GM12878 (cell line): ENCODE data around the gene SMC3. TPM values are rescaled to one million over a fixed set of nuclear protein-coding genes. Genes with fewer than 3 reads are reported as not detected.

Source experiments
- ATAC-seq: fragments of 200-7000 bp; cut with Tn5 transposase; 3 replicates; pipeline ENCODE4 v1.9.1; 2020; ENCODE audit warnings: mild to moderate bottlenecking, moderate library complexity
- BruUV-seq: library from RNA; stranded (reverse); fragments of 400-500 nt; replicated peaks from 2 replicates; lab custom pipeline; 2021; lab: Mats Ljungman, UMichigan
- CTCF ChIA-PET: fragments of 300-600 bp; sonication (Branson Sonifier 250); formaldehyde crosslinking; extraction: SDS; loops from one replicate; lab custom pipeline; 2021; ENCODE audit warnings: inconsistent platforms; lab: Yijun Ruan, JAX
- POLR2A ChIA-PET: fragments of 350-600 bp; formaldehyde crosslinking; extraction: SDS; loops from one replicate; lab custom pipeline; 2021; ENCODE audit warnings: inconsistent platforms; lab: Charles Lee
- RAD21 ChIA-PET: fragments of 300-600 bp; sonication (Branson Sonifier 250); formaldehyde crosslinking; loops from one replicate; lab custom pipeline; 2023; ENCODE audit warnings: antibody characterized with exemption; ENCODE audit not compliant: unreplicated experiment; lab: Charles Lee
- SMC1A ChIA-PET: fragments of 300-600 bp; sonication (Branson Sonifier 250); formaldehyde crosslinking; loops from one replicate; lab custom pipeline; 2023; ENCODE audit not compliant: unreplicated experiment, uncharacterized antibody; lab: Charles Lee
- DNase-seq: peaks from one replicate; pipeline ENCODE4 v3.0.0-alpha.2; 2011; ENCODE audit warnings: low read depth, low spot score
- FAIRE-seq: peaks from 3 replicates; lab custom pipeline; 2011; peaks lifted over from hg19 to GRCh38; lab: Jason Lieb, UNC
- H2AFZ ChIP-seq: 2 replicates; pipeline ENCODE4 v1.6.0; 2011; ENCODE audit warnings: low read depth, low read length, control low read depth; ENCODE audit not compliant: control insufficient read depth
- H3K27ac ChIP-seq: 2 replicates; pipeline ENCODE4 v1.5.1; 2011; ENCODE audit warnings: control low read depth; ENCODE audit not compliant: control insufficient read depth, insufficient read depth
- H3K27me3 ChIP-seq, 2 experiments: replicated peaks in 1 of 2; 2 replicates each; pipeline versions ENCODE4 v1.6.0 to v1.6.1; 2011; ENCODE audit warnings: low read length in 1 of 2; ENCODE audit not compliant: control insufficient read depth in 2 of 2, insufficient read depth in 2 of 2
- H3K36me3 ChIP-seq, 2 experiments: 2 replicates each; pipeline ENCODE4 v1.5.1; 2011; ENCODE audit warnings: low read length in 1 of 2; ENCODE audit not compliant: control insufficient read depth in 2 of 2, insufficient read depth in 2 of 2
- H3K4me1 ChIP-seq: 2 replicates; pipeline ENCODE4 v1.6.1; 2011; ENCODE audit warnings: mild to moderate bottlenecking, low read length, moderate library complexity, mixed read lengths; ENCODE audit not compliant: control insufficient read depth, insufficient read depth
- H3K4me2 ChIP-seq: 2 replicates; pipeline ENCODE4 v1.6.0; 2011; ENCODE audit warnings: control low read depth; ENCODE audit not compliant: control insufficient read depth, insufficient read depth
- H3K4me3 ChIP-seq: fragments of 200-600 bp; sonication (generic); 2 replicates; pipeline ENCODE4 v1.5.1; 2016
- H3K79me2 ChIP-seq: 2 replicates; pipeline ENCODE4 v1.6.0; 2011; ENCODE audit warnings: low read length; ENCODE audit not compliant: control insufficient read depth, insufficient read depth
- H3K9ac ChIP-seq: 2 replicates; pipeline ENCODE4 v1.8.0; 2011; ENCODE audit warnings: low read length, control low read depth, mixed read lengths; ENCODE audit not compliant: control insufficient read depth, insufficient read depth
- H3K9me3 ChIP-seq: replicated peaks from 3 replicates; pipeline ENCODE4 v1.5.1; 2011; ENCODE audit warnings: mild to moderate bottlenecking, low read length; ENCODE audit not compliant: control insufficient read depth, insufficient read depth
- H4K20me1 ChIP-seq: 2 replicates; pipeline ENCODE4 v1.6.0; 2011; ENCODE audit not compliant: control insufficient read depth, insufficient read depth
- BHLHE40 ChIP-seq, 2 experiments: fragments of 450-650 bp in 1 of 2; IDR thresholded peaks; 2 replicates each; pipeline ENCODE4 v1.6.1; 2011 to 2017; ENCODE audit warnings: low read depth in 2 of 2, borderline replicate concordance in 1 of 2, improper control_type of control experiment in 1 of 2, low read length in 1 of 2, mild to moderate bottlenecking in 1 of 2
- IKZF1 ChIP-seq: fragments of 450-650 bp; conservative IDR thresholded peaks from 2 replicates; pipeline ENCODE4 v1.6.1; 2017; ENCODE audit warnings: antibody characterized with exemption, mild to moderate bottlenecking
- MTA2 ChIP-seq: fragments of 450-650 bp; IDR thresholded peaks from 2 replicates; pipeline ENCODE4 v1.6.1; 2016; ENCODE audit warnings: low read depth, mild to moderate bottlenecking, moderate library complexity
- SP1 ChIP-seq: IDR thresholded peaks from one replicate; pipeline ENCODE4 v1.6.1; 2011; ENCODE audit warnings: low read depth, low read length
- WGBS: methylation state at CpG from one replicate; pipeline ENCODE4 v1.1.6; 2016; ENCODE audit warnings: low lambda C conversion rate; ENCODE audit not compliant: insufficient replicate concordance, insufficient coverage; ENCODE audit errors: missing lambda C conversion rate; 5-methylcytosine and 5-hydroxymethylcytosine counted together
- in situ Hi-C: fragments of 300-500 bp; cut with MboI; formaldehyde crosslinking; loops from 9 replicates; pipeline ENCODE4 v1.14.3; 2018; ENCODE audit warnings: mixed read lengths
- intact Hi-C: fragments of 100-400 bp; cut with micrococcal nuclease; formaldehyde crosslinking; loops from one replicate; pipeline ENCODE4 v1.14.2; 2022; ENCODE audit not compliant: unreplicated experiment
- polyA plus RNA-seq, 11 experiments: library from polyadenylated mRNA; depleted of rRNA in 4 of 11; unstranded in 6 of 11; stranded (reverse) in 5 of 11; fragments of >200 nt; fragmentation: Nextera tagmentation in 4 of 11; fragmentation: Illumina TruSeq in 1 of 11; extraction: Ambion mirVana in 4 of 11; extraction: Trizol in 1 of 11; gene quantifications; 1 replicate in 1 of 11; 2 replicates in 10 of 11; pipeline versions ENCODE4 v1.2.1 to v1.2.3, GENCODE V29; 2011 to 2016; ENCODE audit warnings: inconsistent platforms in 2 of 11, missing spikeins in 2 of 11, low read depth in 1 of 11
- total RNA-seq, 4 experiments: library from RNA; depleted of rRNA in 3 of 4; stranded (reverse); fragments of >200 nt in 3 of 4; fragmentation: Illumina TruSeq in 1 of 4; extraction: Trizol in 1 of 4; gene quantifications; 2 replicates each; pipeline versions ENCODE4 v1.2.1 to v1.2.3, GENCODE V29; 2013 to 2021

SMC3 gene
- total and polyA plus RNA-seq, 10 of the 15 experiments (the other 5 are each of a cell fraction or from before 2014, with no cell fraction given), result 30.4 to 123 (median 48.3) TPM

DNA sequence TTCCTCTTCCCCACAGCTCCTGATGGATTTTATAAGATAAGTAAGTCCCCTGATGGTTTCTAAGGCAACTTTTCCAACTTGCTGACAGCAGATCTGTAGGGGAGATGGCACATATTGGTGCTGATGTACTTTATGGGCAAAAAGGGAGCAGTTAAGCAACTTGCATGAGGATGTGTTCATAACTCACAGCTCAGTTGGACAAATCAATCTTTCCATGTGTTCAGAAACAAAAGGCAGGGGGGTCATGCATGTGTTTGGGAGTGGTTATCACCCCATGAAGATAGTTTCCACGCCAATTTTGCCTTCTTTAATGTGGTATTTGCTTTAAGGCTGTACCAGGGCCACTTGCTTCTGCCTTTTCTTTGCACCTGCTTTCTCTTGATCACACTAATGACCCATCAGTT, 82.8 kb downstream of the SMC3 start:
- H2AFZ ChIP-seq, result no peak overlapping the region
- H4K20me1 ChIP-seq, result no peaks in the 10 kb centered on the region
- peaks cover 0 to under 1% of the 10 kb centered on the region in 2 experiments; a peak in 2 of 4 replicates for H3K27me3 ChIP-seq
- in situ Hi-C loops, result no loop called here
- no peak overlapping the region for H3K4me2 ChIP-seq
- intact Hi-C loops, result loop anchor here (10.0 kb wide), 1 partner anchor 65 kb away; no protein-coding TSS in a partner anchor
- RAD21 ChIA-PET, result interaction anchor here (1.0 to 1.1 kb wide), 2 partner anchors 35 to 40 kb away, joined by 3 read pairs; no protein-coding TSS in a partner anchor
- no peak overlapping the region for H3K27ac ChIP-seq
- WGBS, result 0% methylated on average over 1 of the region's 1 CpG
- POLR2A ChIA-PET, result interaction anchor here (1.5 kb wide), 1 partner anchor 10 kb away, joined by 3 read pairs; no protein-coding TSS in a partner anchor
- FAIRE-seq (no peak), ATAC-seq (peak; percentile 35), DNase-seq (no peak)
- H3K9ac ChIP-seq, result no peak overlapping the region
- no peaks in the 10 kb centered on the region for H3K79me2 ChIP-seq
- no peak for TF ChIP-seq SP1
- TF ChIP-seq BHLHE40 (IDR thresholded peaks at IDR 0.05; ENCODE audit: borderline replicate concordance in 1 of 2, low read depth in 2 of 2, low read length in 1 of 2), result peak in 1 of 2 experiments; percentile 20; a peak in 1 of 4 replicates
- peak; percentile 43; the same call in 1 of the 2 replicates for TF ChIP-seq IKZF1
- TF ChIP-seq MTA2, result peak; percentile 33; the same call in 1 of the 2 replicates
- TF ChIP-seq, all 136 proteins: peak for 3
- H3K9me3 ChIP-seq, result no peaks in the 10 kb centered on the region
- no peaks in the 10 kb centered on the region for H3K36me3 ChIP-seq
- ChIA-PET SMC1A (interaction anchor here (1.4 to 4.6 kb wide), 4 partner anchors 16 to 41 kb away, joined by 5 to 16 read pairs (median 6); no protein-coding TSS in a partner anchor), CTCF (interaction anchor here (1.5 to 2.5 kb wide), 2 partner anchors 12 to 39 kb away, joined by 5 to 14 read pairs; no protein-coding TSS in a partner anchor)
- H3K4me1 ChIP-seq, result peaks cover 11% of the 10 kb centered on the region
- BruUV-seq, result no TSS peak
- no peak overlapping the region for H3K4me3 ChIP-seq
